HEK293 (cell line): ENCODE results near the gene AVEN.

Experiments used
- MZF1 ChIP-seq: fragments of 450-650 bp; formaldehyde crosslinking; IDR thresholded peaks from 2 replicates; pipeline ENCODE4 v1.5.1; 2017; ENCODE audit warnings: missing biosample characterization, missing genetic modification characterization, borderline replicate concordance
- RBAK ChIP-seq: fragments of 450-650 bp; formaldehyde crosslinking; IDR thresholded peaks from 2 replicates; pipeline ENCODE4 v1.5.1; 2016; ENCODE audit warnings: missing biosample characterization, missing genetic modification characterization
- ZBTB1 ChIP-seq: fragments of 450-650 bp; formaldehyde crosslinking; IDR thresholded peaks from 2 replicates; pipeline ENCODE4 v1.5.1; 2016; ENCODE audit warnings: missing biosample characterization, missing genetic modification characterization
- ZNF138 ChIP-seq: fragments of 450-650 bp; formaldehyde crosslinking; IDR thresholded peaks from 2 replicates; pipeline ENCODE4 v1.5.1; 2016; ENCODE audit warnings: missing biosample characterization, missing genetic modification characterization, borderline replicate concordance
- ZNF221 ChIP-seq: fragments of 450-650 bp; formaldehyde crosslinking; IDR thresholded peaks from 2 replicates; pipeline ENCODE4 v1.5.1; 2017; ENCODE audit warnings: missing biosample characterization, missing genetic modification characterization, borderline replicate concordance
- ZNF274 ChIP-seq, 2 experiments: fragments of 200-500 bp in 1 of 2; fragments of 450-650 bp in 1 of 2; sonication (Bioruptor generic) in 1 of 2; formaldehyde crosslinking in 1 of 2; IDR thresholded peaks; 2 replicates each; pipeline versions ENCODE4 v1.5.1 to v1.6.1; 2014 to 2016; ENCODE audit warnings: borderline replicate concordance in 1 of 2, inconsistent platforms in 1 of 2, low read length in 1 of 2, missing biosample characterization in 1 of 2, missing genetic modification characterization in 1 of 2
- ZNF302 ChIP-seq: fragments of 450-650 bp; formaldehyde crosslinking; IDR thresholded peaks from 2 replicates; pipeline ENCODE4 v1.5.1; 2016; ENCODE audit warnings: missing biosample characterization, missing genetic modification characterization, low read depth
- ZNF555 ChIP-seq: fragments of 450-650 bp; formaldehyde crosslinking; conservative IDR thresholded peaks from 2 replicates; pipeline ENCODE4 v1.5.1; 2017; ENCODE audit warnings: missing biosample characterization, mild to moderate bottlenecking, missing genetic modification characterization, inconsistent platforms
- ZNF558 ChIP-seq: fragments of 450-650 bp; formaldehyde crosslinking; IDR thresholded peaks from 2 replicates; pipeline ENCODE4 v1.5.1; 2016; ENCODE audit warnings: missing biosample characterization, missing genetic modification characterization
- ZNF768 ChIP-seq: fragments of 450-650 bp; formaldehyde crosslinking; IDR thresholded peaks from 2 replicates; pipeline ENCODE4 v1.5.1; 2018; ENCODE audit warnings: missing biosample characterization, mild to moderate bottlenecking, missing genetic modification characterization
- TF ChIP-seq, protein P1 (sequence below): fragments of 450-650 bp; formaldehyde crosslinking; IDR thresholded peaks from 2 replicates; pipeline ENCODE4 v1.5.1; 2016; ENCODE audit warnings: missing biosample characterization, missing genetic modification characterization, low read depth
- TF ChIP-seq, protein P2 (sequence below): fragments of 450-650 bp; formaldehyde crosslinking; IDR thresholded peaks from 2 replicates; pipeline ENCODE4 v1.5.1; 2016; ENCODE audit warnings: missing biosample characterization, missing genetic modification characterization
- TF ChIP-seq, protein P3 (sequence below): fragments of 450-650 bp; formaldehyde crosslinking; IDR thresholded peaks from 2 replicates; pipeline ENCODE4 v1.5.1; 2016; ENCODE audit warnings: missing biosample characterization, missing genetic modification characterization, borderline replicate concordance
- TF ChIP-seq, protein P4 (sequence below): fragments of 450-650 bp; formaldehyde crosslinking; IDR thresholded peaks from 2 replicates; pipeline ENCODE4 v1.5.1; 2017; ENCODE audit warnings: missing biosample characterization, missing genetic modification characterization

DNA sequence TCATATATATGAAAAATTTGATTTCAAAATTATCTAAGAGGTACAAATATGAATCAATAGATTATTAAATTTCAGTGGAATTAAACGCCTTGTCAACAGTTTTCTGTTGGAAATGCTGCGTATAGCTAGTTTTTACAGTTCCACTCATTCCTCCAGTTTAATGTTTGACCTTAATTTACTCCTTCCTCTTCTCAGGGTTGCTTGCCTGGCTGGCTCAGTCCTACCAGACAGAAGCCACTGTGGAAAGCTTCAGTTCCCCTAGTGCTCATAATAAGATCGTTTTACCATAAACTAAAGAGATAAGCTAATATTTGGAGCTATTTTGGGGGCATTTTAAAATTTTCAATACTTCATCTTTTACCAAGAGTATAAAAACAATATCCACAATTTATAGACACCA is 39.9 kb upstream of the AVEN start:
- no peak for TF ChIP-seq RBAK (tag by site-specific recombination)
- TF ChIP-seq, protein P1, sequence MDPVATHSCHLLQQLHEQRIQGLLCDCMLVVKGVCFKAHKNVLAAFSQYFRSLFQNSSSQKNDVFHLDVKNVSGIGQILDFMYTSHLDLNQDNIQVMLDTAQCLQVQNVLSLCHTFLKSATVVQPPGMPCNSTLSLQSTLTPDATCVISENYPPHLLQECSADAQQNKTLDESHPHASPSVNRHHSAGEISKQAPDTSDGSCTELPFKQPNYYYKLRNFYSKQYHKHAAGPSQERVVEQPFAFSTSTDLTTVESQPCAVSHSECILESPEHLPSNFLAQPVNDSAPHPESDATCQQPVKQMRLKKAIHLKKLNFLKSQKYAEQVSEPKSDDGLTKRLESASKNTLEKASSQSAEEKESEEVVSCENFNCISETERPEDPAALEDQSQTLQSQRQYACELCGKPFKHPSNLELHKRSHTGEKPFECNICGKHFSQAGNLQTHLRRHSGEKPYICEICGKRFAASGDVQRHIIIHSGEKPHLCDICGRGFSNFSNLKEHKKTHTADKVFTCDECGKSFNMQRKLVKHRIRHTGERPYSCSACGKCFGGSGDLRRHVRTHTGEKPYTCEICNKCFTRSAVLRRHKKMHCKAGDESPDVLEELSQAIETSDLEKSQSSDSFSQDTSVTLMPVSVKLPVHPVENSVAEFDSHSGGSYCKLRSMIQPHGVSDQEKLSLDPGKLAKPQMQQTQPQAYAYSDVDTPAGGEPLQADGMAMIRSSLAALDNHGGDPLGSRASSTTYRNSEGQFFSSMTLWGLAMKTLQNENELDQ (tag by site-specific recombination) = no peak
- TF ChIP-seq, protein P2, sequence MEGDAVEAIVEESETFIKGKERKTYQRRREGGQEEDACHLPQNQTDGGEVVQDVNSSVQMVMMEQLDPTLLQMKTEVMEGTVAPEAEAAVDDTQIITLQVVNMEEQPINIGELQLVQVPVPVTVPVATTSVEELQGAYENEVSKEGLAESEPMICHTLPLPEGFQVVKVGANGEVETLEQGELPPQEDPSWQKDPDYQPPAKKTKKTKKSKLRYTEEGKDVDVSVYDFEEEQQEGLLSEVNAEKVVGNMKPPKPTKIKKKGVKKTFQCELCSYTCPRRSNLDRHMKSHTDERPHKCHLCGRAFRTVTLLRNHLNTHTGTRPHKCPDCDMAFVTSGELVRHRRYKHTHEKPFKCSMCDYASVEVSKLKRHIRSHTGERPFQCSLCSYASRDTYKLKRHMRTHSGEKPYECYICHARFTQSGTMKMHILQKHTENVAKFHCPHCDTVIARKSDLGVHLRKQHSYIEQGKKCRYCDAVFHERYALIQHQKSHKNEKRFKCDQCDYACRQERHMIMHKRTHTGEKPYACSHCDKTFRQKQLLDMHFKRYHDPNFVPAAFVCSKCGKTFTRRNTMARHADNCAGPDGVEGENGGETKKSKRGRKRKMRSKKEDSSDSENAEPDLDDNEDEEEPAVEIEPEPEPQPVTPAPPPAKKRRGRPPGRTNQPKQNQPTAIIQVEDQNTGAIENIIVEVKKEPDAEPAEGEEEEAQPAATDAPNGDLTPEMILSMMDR = no peak
- no peak for TF ChIP-seq ZNF274 (IDR thresholded peaks at IDR 0.05; ENCODE audit: low read length)
- TF ChIP-seq ZNF274 (tag by site-specific recombination; IDR thresholded peaks at IDR 0.05; ENCODE audit: borderline replicate concordance) = no peak
- TF ChIP-seq, protein P3, sequence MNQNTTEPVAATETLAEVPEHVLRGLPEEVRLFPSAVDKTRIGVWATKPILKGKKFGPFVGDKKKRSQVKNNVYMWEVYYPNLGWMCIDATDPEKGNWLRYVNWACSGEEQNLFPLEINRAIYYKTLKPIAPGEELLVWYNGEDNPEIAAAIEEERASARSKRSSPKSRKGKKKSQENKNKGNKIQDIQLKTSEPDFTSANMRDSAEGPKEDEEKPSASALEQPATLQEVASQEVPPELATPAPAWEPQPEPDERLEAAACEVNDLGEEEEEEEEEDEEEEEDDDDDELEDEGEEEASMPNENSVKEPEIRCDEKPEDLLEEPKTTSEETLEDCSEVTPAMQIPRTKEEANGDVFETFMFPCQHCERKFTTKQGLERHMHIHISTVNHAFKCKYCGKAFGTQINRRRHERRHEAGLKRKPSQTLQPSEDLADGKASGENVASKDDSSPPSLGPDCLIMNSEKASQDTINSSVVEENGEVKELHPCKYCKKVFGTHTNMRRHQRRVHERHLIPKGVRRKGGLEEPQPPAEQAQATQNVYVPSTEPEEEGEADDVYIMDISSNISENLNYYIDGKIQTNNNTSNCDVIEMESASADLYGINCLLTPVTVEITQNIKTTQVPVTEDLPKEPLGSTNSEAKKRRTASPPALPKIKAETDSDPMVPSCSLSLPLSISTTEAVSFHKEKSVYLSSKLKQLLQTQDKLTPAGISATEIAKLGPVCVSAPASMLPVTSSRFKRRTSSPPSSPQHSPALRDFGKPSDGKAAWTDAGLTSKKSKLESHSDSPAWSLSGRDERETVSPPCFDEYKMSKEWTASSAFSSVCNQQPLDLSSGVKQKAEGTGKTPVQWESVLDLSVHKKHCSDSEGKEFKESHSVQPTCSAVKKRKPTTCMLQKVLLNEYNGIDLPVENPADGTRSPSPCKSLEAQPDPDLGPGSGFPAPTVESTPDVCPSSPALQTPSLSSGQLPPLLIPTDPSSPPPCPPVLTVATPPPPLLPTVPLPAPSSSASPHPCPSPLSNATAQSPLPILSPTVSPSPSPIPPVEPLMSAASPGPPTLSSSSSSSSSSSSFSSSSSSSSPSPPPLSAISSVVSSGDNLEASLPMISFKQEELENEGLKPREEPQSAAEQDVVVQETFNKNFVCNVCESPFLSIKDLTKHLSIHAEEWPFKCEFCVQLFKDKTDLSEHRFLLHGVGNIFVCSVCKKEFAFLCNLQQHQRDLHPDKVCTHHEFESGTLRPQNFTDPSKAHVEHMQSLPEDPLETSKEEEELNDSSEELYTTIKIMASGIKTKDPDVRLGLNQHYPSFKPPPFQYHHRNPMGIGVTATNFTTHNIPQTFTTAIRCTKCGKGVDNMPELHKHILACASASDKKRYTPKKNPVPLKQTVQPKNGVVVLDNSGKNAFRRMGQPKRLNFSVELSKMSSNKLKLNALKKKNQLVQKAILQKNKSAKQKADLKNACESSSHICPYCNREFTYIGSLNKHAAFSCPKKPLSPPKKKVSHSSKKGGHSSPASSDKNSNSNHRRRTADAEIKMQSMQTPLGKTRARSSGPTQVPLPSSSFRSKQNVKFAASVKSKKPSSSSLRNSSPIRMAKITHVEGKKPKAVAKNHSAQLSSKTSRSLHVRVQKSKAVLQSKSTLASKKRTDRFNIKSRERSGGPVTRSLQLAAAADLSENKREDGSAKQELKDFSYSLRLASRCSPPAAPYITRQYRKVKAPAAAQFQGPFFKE (tag by site-specific recombination) = no peak
- TF ChIP-seq ZBTB1 (tag by site-specific recombination) = no peak
- no peak for TF ChIP-seq ZNF138 (tag by site-specific recombination)
- TF ChIP-seq ZNF558 (tag by site-specific recombination) = no peak
- no peak for TF ChIP-seq ZNF555
- no peak for TF ChIP-seq ZNF302 (tag by site-specific recombination)
- no peak for TF ChIP-seq MZF1 (tag by site-specific recombination)
- no peak for TF ChIP-seq ZNF768
- TF ChIP-seq ZNF221 (tag by site-specific recombination) = no peak
- TF ChIP-seq, protein P4, sequence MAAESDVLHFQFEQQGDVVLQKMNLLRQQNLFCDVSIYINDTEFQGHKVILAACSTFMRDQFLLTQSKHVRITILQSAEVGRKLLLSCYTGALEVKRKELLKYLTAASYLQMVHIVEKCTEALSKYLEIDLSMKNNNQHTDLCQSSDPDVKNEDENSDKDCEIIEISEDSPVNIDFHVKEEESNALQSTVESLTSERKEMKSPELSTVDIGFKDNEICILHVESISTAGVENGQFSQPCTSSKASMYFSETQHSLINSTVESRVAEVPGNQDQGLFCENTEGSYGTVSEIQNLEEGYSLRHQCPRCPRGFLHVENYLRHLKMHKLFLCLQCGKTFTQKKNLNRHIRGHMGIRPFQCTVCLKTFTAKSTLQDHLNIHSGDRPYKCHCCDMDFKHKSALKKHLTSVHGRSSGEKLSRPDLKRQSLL (tag by site-specific recombination) = no peak
